Hematopoietic multipotent progenitor cell treated with erythropoietin and hydrocortisone succinate and interleukin-3 and kit ligand, for 4 days (in vitro differentiated cells): ENCODE measurements around the gene MAFG.

Experiments
- DNase-seq: peaks from one replicate; pipeline ENCODE4 v3.0.0-alpha.2; 2015

The MAFG gene

GRCh38 chr17:81934850-81935708 is 7.5 kb upstream of the MAFG start:
- DNase-seq = no peak

- DNase-seq = no peak
Observed at GRCh38 chr17:81934098-81934757, 6.7 kb upstream of the MAFG start.

GRCh38 chr17:81933178-81933699 is 5.7 kb upstream of the MAFG start:
- no peak for DNase-seq

GRCh38 chr17:81932333-81932983 is 4.9 kb upstream of the MAFG start:
- peak; percentile 73 for DNase-seq

DNA sequence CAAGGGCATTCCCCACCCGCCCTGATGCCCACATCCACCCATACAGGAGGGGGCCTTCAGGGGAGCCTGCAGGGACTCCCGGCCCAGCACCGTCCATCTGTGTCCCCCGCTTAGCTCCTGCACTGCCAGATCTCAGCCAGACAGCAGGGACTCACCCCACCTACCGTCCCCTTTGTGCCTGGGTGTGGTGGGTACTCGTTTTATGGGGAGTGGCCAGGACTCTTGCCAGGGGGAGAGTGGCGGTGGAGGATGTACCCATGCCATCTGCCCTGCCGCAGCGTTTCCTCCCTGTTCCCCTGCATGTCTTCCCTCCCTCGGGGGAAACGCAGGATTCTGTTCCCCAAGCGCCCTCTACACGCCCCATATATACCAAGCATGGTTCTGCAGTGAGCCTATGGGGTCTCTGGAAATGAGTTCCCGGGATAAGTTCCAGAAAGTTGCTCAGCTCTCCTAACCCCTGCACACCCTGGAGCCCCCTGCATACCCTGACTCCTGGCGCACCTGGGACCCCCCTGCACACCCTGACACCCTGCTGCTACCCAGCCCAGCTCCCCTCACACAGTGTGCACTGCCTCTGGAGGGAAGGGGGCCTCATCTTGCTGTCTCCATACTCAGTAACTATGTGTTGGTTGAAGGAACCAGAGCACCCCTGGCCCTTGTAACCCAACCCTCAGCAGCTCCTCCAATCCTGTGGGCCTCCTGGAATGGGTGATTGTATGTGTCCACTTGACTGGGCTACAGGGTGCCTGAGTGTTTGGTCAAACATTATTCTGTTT is 4.2 kb upstream of the MAFG start:
- peak; percentile 68 for DNase-seq

GRCh38 chr17:81931189-81931556 is 3.6 kb upstream of the MAFG start:
- DNase-seq = no peak

DNA sequence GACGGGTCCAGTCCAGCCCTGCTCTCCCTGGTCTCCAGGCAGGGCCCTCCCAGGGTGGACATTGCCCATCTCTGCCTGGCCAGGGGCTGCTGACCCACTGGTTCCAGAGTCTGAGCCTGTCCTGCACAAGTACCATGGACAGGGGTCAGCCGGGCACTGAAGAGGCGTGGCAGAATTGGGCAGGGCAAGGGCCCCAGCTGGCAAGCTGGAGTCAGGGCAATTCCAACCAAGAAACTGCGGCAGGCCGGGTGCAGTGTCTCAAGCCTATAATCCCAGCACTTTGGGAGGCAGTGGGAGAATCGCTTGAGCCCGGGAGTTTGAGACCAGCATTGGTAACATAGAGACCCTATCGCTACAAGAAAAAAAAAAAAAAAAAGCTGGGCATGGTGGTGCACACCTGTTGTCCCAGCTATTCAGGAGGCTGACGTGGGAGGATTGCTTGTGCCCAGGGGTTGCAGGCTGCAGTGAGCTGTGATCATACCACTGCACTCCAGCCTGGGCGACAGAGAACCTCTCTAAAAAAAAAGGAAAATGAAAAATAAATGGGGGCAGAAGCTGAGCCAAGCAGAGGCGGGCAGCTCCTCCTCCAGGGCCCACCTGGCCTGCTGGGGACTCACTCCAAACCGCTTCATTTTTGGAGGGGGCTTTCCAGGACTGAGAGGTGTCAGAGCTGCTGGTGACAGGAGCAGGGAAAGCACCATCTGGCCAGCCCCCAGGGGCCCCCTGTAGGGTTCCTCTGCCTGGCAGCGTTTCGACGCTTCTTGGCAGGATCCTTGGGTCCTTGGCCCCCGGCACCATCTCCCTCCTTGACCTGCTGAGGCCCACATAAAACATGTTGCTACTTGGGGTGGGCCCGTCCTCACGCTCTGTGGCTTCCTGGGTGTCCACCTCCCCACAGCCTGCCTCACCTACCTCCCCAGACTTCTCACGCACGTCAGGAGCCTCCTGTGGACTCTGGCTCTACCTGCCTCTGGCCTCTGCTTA is 2.9 kb upstream of the MAFG start:
- no peak for DNase-seq

- DNase-seq = no peak
Observed at GRCh38 chr17:81929253-81930141, 2.0 kb upstream of the MAFG start.

- peak; percentile 38 for DNase-seq
Observed at GRCh38 chr17:81928544-81929252, 1.2 kb upstream of the MAFG start.

DNA sequence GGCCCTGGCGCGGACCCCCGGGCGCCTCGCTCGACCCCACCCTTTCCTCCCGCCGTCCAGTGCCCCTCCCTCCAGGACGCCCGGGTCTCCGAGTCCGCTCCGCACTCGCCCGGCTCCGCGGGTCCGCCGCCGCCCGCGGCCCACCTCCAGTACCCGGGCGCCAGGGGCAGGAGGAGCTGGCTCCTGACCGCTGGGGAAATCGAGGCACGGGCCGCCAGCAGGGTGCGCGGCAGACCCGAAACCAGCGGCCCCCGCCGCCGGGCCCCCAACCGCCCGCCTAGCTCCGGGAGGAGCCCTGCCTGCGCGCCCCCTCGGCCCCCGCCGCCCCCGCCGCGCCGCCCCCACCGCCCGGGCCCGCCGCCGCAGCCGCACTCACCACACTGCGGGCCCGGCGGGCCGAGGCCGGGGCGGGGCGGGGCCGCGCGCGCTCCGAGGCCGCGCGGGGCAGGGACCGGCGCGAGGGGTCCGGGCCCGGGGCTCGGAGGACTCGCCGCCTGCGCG is 333 bp downstream of the MAFG start:
- peak; percentile 55 for DNase-seq

GRCh38 chr17:81926451-81927151 is 934 bp downstream of the MAFG start:
- peak; percentile 89 for DNase-seq

GRCh38 chr17:81925860-81926450 is 1.6 kb downstream of the MAFG start:
- no peak for DNase-seq

DNA sequence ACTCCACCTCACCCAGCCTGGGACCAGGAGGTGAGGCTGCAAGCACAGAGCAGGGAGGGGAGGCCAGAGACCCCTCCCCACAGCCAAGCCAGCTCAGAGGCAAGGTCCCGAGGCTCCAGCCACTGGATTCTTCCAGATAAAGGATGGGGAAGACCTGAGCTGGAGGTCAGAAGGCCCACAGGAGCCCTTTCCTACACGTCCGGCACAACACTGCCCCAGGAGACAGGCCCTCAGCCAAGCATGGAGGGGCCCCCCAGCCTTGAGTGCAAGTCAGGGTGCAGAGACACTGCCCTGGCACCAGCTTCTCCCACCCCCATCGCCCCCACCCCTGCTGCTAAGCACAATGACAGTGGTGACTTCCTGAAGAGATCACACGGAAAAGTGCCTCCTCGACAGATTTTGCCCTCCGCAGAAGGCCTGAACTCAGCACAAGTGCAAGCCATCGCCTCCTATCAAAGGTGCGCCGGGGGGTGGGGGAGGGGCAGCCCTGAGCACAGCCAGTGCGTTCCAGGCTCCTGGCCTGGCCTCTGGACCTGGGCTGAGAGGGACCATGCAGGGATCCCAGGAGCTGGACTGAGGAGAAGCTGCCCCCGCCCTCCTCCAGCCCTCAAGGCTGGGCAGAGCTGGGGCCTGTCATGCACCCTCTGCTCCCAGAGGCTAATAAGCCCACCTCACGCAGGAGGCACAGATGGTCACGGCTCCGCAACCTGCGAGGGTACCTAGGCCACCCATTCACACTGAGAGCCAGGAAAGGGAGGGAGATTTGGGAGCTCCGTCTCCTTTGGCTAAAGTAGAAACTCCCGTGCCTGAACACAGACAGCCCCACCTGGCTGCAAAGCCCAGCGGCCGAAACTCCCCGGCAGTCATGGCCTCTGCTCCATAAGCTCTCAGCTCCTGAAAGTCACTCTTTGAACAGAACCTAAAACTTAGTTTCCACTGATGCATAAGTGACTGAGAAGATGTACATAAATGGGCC is 2.7 kb downstream of the MAFG start:
- DNase-seq = peak; percentile 47

DNA sequence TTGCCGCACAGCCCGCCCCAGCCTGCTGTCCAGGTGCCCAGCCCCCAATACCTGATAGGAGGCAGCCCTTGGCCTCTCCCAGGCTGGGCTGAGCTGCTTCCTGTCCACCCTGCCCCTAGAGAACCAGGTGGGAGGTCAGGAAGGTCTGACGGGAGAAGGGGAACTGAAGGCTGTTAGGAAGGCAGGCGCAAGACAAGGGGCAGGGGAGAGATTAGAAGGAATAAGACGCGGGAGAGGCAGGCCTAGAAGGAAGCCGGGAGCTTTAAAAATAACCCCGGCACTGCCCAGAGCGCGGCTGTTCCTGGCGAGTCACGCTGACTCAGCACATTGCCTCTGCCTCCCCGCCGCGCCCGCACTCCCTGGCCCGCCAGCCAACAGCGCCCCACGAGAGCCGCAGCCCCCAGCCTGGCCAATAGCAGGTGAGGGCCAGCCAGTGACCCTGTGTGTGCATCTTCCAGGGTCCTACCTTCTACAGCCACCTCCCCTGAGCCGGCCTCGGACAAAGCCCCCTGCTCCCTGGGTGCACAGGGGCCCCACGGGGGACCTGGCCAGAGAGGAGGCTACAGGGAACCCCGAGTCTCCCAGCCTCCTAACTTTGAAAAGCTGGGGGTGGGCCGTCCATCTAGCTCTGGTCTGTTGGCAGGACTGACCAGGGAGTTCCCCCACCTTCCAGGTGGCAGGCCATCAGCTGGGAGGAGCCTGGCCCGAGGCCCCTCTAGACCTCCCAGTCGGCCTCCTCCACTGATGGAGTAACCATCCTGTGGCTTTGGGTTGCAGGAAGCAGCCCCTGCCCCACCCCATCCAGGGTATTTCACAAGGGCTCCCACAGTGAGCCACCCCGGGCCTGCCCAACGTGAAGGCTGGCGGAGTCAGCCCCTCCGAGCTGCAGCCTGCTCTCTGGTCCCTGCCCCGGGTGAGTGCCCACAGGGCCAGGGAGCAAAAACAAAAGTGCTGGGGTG is 4.0 kb downstream of the MAFG start:
- peak; percentile 95 for DNase-seq

- DNase-seq = no peak
Observed at GRCh38 chr17:81922566-81923301, 4.8 kb downstream of the MAFG start.
